IMR-90 (cell line): ENCODE measurements around the gene DGKQ. TPM values are rescaled to one million over a fixed set of nuclear protein-coding genes. Genes with fewer than 3 reads are reported as not detected.

Source experiments
- ATAC-seq: fragments of 200-7000 bp; cut with Tn5 transposase; 2 replicates; pipeline ENCODE4 v1.9.1; 2020; ENCODE audit warnings: low read depth, mild to moderate bottlenecking, moderate library complexity
- BruUV-seq: library from RNA; stranded (reverse); fragments of 400-500 nt; replicated peaks from 2 replicates; lab custom pipeline; 2021; lab: Mats Ljungman, UMichigan
- CTCF ChIA-PET: fragments of 300-600 bp; formaldehyde crosslinking; extraction: SDS; loops from one replicate; lab custom pipeline; 2021; ENCODE audit warnings: antibody characterized with exemption; lab: Yijun Ruan, JAX
- POLR2A ChIA-PET: fragments of 300-600 bp; sonication (Branson Sonifier 250); formaldehyde crosslinking; loops from one replicate; lab custom pipeline; 2022; ENCODE audit warnings: antibody characterized with exemption; ENCODE audit not compliant: unreplicated experiment; lab: Charles Lee
- DNase-seq: peaks from one replicate; pipeline ENCODE4 v3.0.0; 2013
- H2AFZ ChIP-seq: replicated peaks from 2 replicates; pipeline ENCODE3; 2013; ENCODE audit warnings: low read length, mild to moderate bottlenecking; ENCODE audit not compliant: poor library complexity
- H2AK5ac ChIP-seq: 2 replicates; pipeline ENCODE4 v1.6.1; 2013; ENCODE audit warnings: low read depth, low read length, inconsistent platforms
- H2AK9ac ChIP-seq: replicated peaks from 2 replicates; pipeline ENCODE3; 2013; ENCODE audit warnings: mild to moderate bottlenecking, low read depth, low read length, moderate library complexity; ENCODE audit not compliant: poor library complexity
- H2BK120ac ChIP-seq: 2 replicates; pipeline ENCODE4 v1.6.1; 2013; ENCODE audit warnings: low read depth, low read length, inconsistent platforms
- H2BK15ac ChIP-seq: 3 replicates; pipeline ENCODE4 v1.6.1; 2013; ENCODE audit warnings: low read depth, low read length, inconsistent platforms
- H2BK20ac ChIP-seq: 2 replicates; pipeline ENCODE4 v1.6.1; 2013; ENCODE audit warnings: low read depth, mild to moderate bottlenecking, inconsistent platforms, low read length, moderate library complexity
- H2BK5ac ChIP-seq: 2 replicates; pipeline ENCODE4 v1.6.1; 2013; ENCODE audit warnings: mild to moderate bottlenecking, low read depth, low read length, inconsistent platforms; ENCODE audit not compliant: poor library complexity, severe bottlenecking
- H3K14ac ChIP-seq: replicated peaks from 2 replicates; pipeline ENCODE4 v1.6.1; 2013; ENCODE audit warnings: low read depth, low read length, inconsistent platforms
- H3K18ac ChIP-seq: 2 replicates; pipeline ENCODE4 v1.6.1; 2013; ENCODE audit warnings: low read depth, low read length, control low read depth
- H3K23ac ChIP-seq: 2 replicates; pipeline ENCODE4 v1.6.1; 2013; ENCODE audit warnings: low read depth, low read length, inconsistent platforms
- H3K27ac ChIP-seq: 2 replicates; pipeline ENCODE4 v1.5.1; 2013; ENCODE audit warnings: mild to moderate bottlenecking, control low read depth, low read length; ENCODE audit not compliant: insufficient read depth
- H3K27me3 ChIP-seq: 2 replicates; pipeline ENCODE4 v1.6.1; 2013; ENCODE audit warnings: low read length; ENCODE audit not compliant: control insufficient read depth, insufficient read depth
- H3K36me3 ChIP-seq: 2 replicates; pipeline ENCODE4 v1.6.1; 2013; ENCODE audit warnings: low read length, mixed read lengths; ENCODE audit not compliant: control insufficient read depth, insufficient read depth
- H3K4ac ChIP-seq: 2 replicates; pipeline ENCODE4 v1.6.1; 2013; ENCODE audit warnings: low read depth, low read length, inconsistent platforms
- H3K4me1 ChIP-seq: 2 replicates; pipeline ENCODE4 v1.6.1; 2013; ENCODE audit warnings: low read length, mixed read lengths; ENCODE audit not compliant: control insufficient read depth, insufficient read depth
- H3K4me2 ChIP-seq: 2 replicates; pipeline ENCODE4 v1.6.1; 2013; ENCODE audit warnings: low read depth, mild to moderate bottlenecking, control low read depth, low read length, moderate library complexity
- H3K4me3 ChIP-seq: 2 replicates; pipeline ENCODE4 v1.5.1; 2013; ENCODE audit warnings: low read depth, mild to moderate bottlenecking, control low read depth, low read length, moderate library complexity; ENCODE audit not compliant: insufficient read depth
- H3K56ac ChIP-seq: 2 replicates; pipeline ENCODE4 v1.6.1; 2013; ENCODE audit warnings: low read length, inconsistent platforms; ENCODE audit not compliant: insufficient read depth; ENCODE audit errors: extremely low read depth
- H3K79me1 ChIP-seq, 2 experiments: 2 replicates each; pipeline ENCODE4 v1.6.1; 2013; ENCODE audit warnings: low read length in 2 of 2, inconsistent platforms in 1 of 2, low read depth in 1 of 2
- H3K9ac ChIP-seq: 2 replicates; pipeline ENCODE4 v1.6.1; 2013; ENCODE audit warnings: low read depth, low read length, control low read depth
- H3K9me1 ChIP-seq: 2 replicates; pipeline ENCODE4 v1.6.1; 2013; ENCODE audit warnings: low read length, inconsistent platforms; ENCODE audit not compliant: insufficient read depth
- H3K9me3 ChIP-seq: 2 replicates; pipeline ENCODE4 v1.6.1; 2013; ENCODE audit warnings: low read length; ENCODE audit not compliant: control insufficient read depth, insufficient read depth
- H4K20me1 ChIP-seq: 2 replicates; pipeline ENCODE4 v1.6.1; 2013; ENCODE audit warnings: low read length, inconsistent platforms; ENCODE audit not compliant: insufficient read depth
- H4K5ac ChIP-seq: 2 replicates; pipeline ENCODE4 v1.6.1; 2013; ENCODE audit warnings: mild to moderate bottlenecking, low read depth, low read length, control low read depth
- H4K8ac ChIP-seq, 2 experiments: 2 replicates each; pipeline ENCODE4 v1.6.1; 2013; ENCODE audit warnings: low read depth in 2 of 2, low read length in 2 of 2, control low read depth in 1 of 2, inconsistent platforms in 1 of 2
- H4K91ac ChIP-seq: 2 replicates; pipeline ENCODE4 v1.6.1; 2013; ENCODE audit warnings: low read depth, low read length, inconsistent platforms; ENCODE audit not compliant: insufficient read depth
- BHLHE40 ChIP-seq: fragments of 150-350 bp; IDR thresholded peaks from 2 replicates; pipeline ENCODE4 v1.6.1; 2016; ENCODE audit warnings: mild to moderate bottlenecking, low read depth, low read length
- CEBPB ChIP-seq: IDR thresholded peaks from 2 replicates; pipeline ENCODE4 v1.6.1; 2012; ENCODE audit warnings: low read depth, low read length, improper control_type of control experiment
- CHD1 ChIP-seq: IDR thresholded peaks from 2 replicates; pipeline ENCODE4 v1.6.1; 2012; ENCODE audit warnings: low read depth, low read length, improper control_type of control experiment
- CTCF ChIP-seq: conservative IDR thresholded peaks from 2 replicates; pipeline ENCODE4 v1.5.1; 2012; ENCODE audit warnings: mild to moderate bottlenecking, low read depth, low read length, improper control_type of control experiment
- FOS ChIP-seq: fragments of 150-350 bp; IDR thresholded peaks from 2 replicates; pipeline ENCODE4 v1.6.1; 2016; ENCODE audit warnings: low read depth, low read length
- MAFK ChIP-seq: IDR thresholded peaks from 2 replicates; pipeline ENCODE4 v1.6.1; 2012; ENCODE audit warnings: low read depth, low read length, improper control_type of control experiment
- MAZ ChIP-seq: IDR thresholded peaks from 2 replicates; pipeline ENCODE4 v1.6.1; 2012; ENCODE audit warnings: low read depth, mild to moderate bottlenecking, low read length, improper control_type of control experiment, moderate library complexity, borderline replicate concordance
- MXI1 ChIP-seq: IDR thresholded peaks from 2 replicates; pipeline ENCODE4 v1.6.1; 2012; ENCODE audit warnings: low read depth, mild to moderate bottlenecking, low read length, moderate library complexity, borderline replicate concordance
- NFE2L2 ChIP-seq: fragments of 150-350 bp; IDR thresholded peaks from 2 replicates; pipeline ENCODE4 v1.6.1; 2016; ENCODE audit warnings: low read depth, mild to moderate bottlenecking, low read length
- POLR2A ChIP-seq: IDR thresholded peaks from 2 replicates; pipeline ENCODE4 v1.6.1; 2012; ENCODE audit warnings: mild to moderate bottlenecking, low read depth, low read length
- RAD21 ChIP-seq: IDR thresholded peaks from 2 replicates; pipeline ENCODE4 v1.6.1; 2012; ENCODE audit warnings: low read length, improper control_type of control experiment
- RCOR1 ChIP-seq: IDR thresholded peaks from 2 replicates; pipeline ENCODE4 v1.6.1; 2012; ENCODE audit warnings: mild to moderate bottlenecking, low read length, improper control_type of control experiment; ENCODE audit not compliant: insufficient replicate concordance
- RFX5 ChIP-seq: IDR thresholded peaks from 2 replicates; pipeline ENCODE4 v1.8.0; 2012; ENCODE audit warnings: low read depth, mild to moderate bottlenecking, low read length, moderate library complexity
- SMC3 ChIP-seq: fragments of 150-350 bp; IDR thresholded peaks from 2 replicates; pipeline ENCODE4 v1.6.1; 2016; ENCODE audit warnings: low read depth, mild to moderate bottlenecking, antibody characterized with exemption, low read length, moderate library complexity
- USF2 ChIP-seq: fragments of 150-350 bp; IDR thresholded peaks from 2 replicates; pipeline ENCODE4 v1.6.1; 2017; ENCODE audit warnings: mild to moderate bottlenecking, antibody characterized with exemption, low read length, low read depth
- WGBS, 2 experiments: methylation state at CpG; one replicate each; pipeline versions ENCODE4 v1.1.5 to v1.1.7; 2013; ENCODE audit warnings: missing lambda C conversion rate in 2 of 2; ENCODE audit not compliant: insufficient read length in 1 of 2; ENCODE audit errors: extremely low coverage in 2 of 2; 5-methylcytosine and 5-hydroxymethylcytosine counted together
- dilution Hi-C: fragments of 300-500 bp; cut with HindIII; formaldehyde crosslinking; loops from one replicate; pipeline ENCODE4 v1.14.3; 2018; ENCODE audit warnings: low sequenced_read_pairs; ENCODE audit not compliant: unreplicated experiment
- in situ Hi-C: fragments of 300-500 bp; cut with MboI; formaldehyde crosslinking; loops from 3 replicates; pipeline ENCODE4 v1.14.3; 2019; ENCODE audit warnings: low sequenced_read_pairs, inconsistent platforms, mixed read lengths
- intact Hi-C: fragments of 100-400 bp; cut with micrococcal nuclease; formaldehyde crosslinking; loops from 2 replicates; pipeline ENCODE4 v1.10.0; 2022
- polyA plus RNA-seq, 3 experiments: library from polyadenylated mRNA; depleted of rRNA; stranded (reverse); fragments of >200 nt; gene quantifications; 2 replicates each; pipeline ENCODE4 v1.2.3, GENCODE V29; 2012; ENCODE audit warnings: low replicate concordance in 1 of 3
- total RNA-seq: library from RNA; depleted of rRNA; stranded (reverse); fragments of >200 nt; gene quantifications from 2 replicates; pipeline ENCODE4 v1.2.3, GENCODE V29; 2012

The DGKQ gene
- total and polyA plus RNA-seq, 2 of the 4 experiments (the other 2 are of a cell fraction), result 4.3 to 15.6 TPM

- H2BK5ac ChIP-seq, result no peak overlapping the region
- no peak overlapping the region for H3K23ac ChIP-seq
- no peak overlapping the region for H2BK15ac ChIP-seq
- no peaks in the 10 kb centered on the region; the same call in 1 of the 2 replicates for H4K20me1 ChIP-seq
- no peak for DNase-seq
- no TSS peak for BruUV-seq
- no peak overlapping the region for H2BK20ac ChIP-seq
- POLR2A ChIA-PET, result no interaction called here
- TF ChIP-seq CEBPB, result no peak
- no peak for TF ChIP-seq MAFK
- no peak for TF ChIP-seq USF2
- no peak for TF ChIP-seq BHLHE40
- TF ChIP-seq CHD1, result no peak
- TF ChIP-seq MAZ, result no peak
- TF ChIP-seq POLR2A, result no peak
- TF ChIP-seq CTCF, result no peak
- no peak for TF ChIP-seq RCOR1
- TF ChIP-seq NFE2L2, result no peak
- TF ChIP-seq RFX5, result no peak
- TF ChIP-seq SMC3, result no peak
- no peak for TF ChIP-seq FOS
- no peak for TF ChIP-seq MXI1
- TF ChIP-seq RAD21, result no peak
- H4K91ac ChIP-seq, result no peak overlapping the region
- H2AFZ ChIP-seq, result no peak overlapping the region
- no peak overlapping the region for H3K27ac ChIP-seq
- H2AK9ac ChIP-seq, result no peak overlapping the region
- CTCF ChIA-PET, result no interaction called here
- ATAC-seq, result no peak
- no peak overlapping the region for H4K8ac ChIP-seq
- no peaks in the 10 kb centered on the region for H3K79me1 ChIP-seq
- H3K9me1 ChIP-seq, result no peaks in the 10 kb centered on the region
- H3K9me3 ChIP-seq, result no peaks in the 10 kb centered on the region
- intact Hi-C loops, result no loop called here
- no peaks in the 10 kb centered on the region for H3K4me1 ChIP-seq
- H3K36me3 ChIP-seq, result peaks cover 59% of the 10 kb centered on the region
- no peak overlapping the region for H3K4me3 ChIP-seq
- dilution Hi-C loops, result no loop called here
- H3K56ac ChIP-seq, result no peak overlapping the region
- H3K27me3 ChIP-seq, result no peaks in the 10 kb centered on the region
- no peak overlapping the region for H3K4me2 ChIP-seq
- H3K14ac ChIP-seq, result no peak overlapping the region
- H3K9ac ChIP-seq, result no peak overlapping the region
- in situ Hi-C loops, result no loop called here
- no peak overlapping the region for H2BK120ac ChIP-seq
- H3K18ac ChIP-seq, result no peak overlapping the region
- no peak overlapping the region for H2AK5ac ChIP-seq
- no peak overlapping the region for H3K4ac ChIP-seq
- WGBS, 2 experiments, result 94% methylated on average over 22 of the region's 35 CpGs; no CpG with 5 or more reads in 1 of the 2 experiments
- no peak overlapping the region for H4K5ac ChIP-seq
Observed at GRCh38 chr4:960636-961350, 12.6 kb downstream of the DGKQ start.
